Breast epithelium (tissue), 3 donors: ENCODE data around the gene SLC22A23.

ENCODE experiments used
- POLR2A ChIP-seq: fragments of 450-650 bp; IDR thresholded peaks from one replicate; pipeline ENCODE4 v1.6.1; 2016; ENCODE audit warnings: antibody characterized with exemption, mild to moderate bottlenecking, moderate library complexity
- TF ChIP-seq, protein P1 (sequence below), 3 donors: fragments of 450-650 bp; IDR thresholded peaks; one replicate each; pipeline ENCODE4 v1.5.1; 2016 to 2017; ENCODE audit warnings: antibody characterized with exemption in 3 of 3, mild to moderate bottlenecking in 3 of 3, moderate library complexity in 3 of 3

DNA sequence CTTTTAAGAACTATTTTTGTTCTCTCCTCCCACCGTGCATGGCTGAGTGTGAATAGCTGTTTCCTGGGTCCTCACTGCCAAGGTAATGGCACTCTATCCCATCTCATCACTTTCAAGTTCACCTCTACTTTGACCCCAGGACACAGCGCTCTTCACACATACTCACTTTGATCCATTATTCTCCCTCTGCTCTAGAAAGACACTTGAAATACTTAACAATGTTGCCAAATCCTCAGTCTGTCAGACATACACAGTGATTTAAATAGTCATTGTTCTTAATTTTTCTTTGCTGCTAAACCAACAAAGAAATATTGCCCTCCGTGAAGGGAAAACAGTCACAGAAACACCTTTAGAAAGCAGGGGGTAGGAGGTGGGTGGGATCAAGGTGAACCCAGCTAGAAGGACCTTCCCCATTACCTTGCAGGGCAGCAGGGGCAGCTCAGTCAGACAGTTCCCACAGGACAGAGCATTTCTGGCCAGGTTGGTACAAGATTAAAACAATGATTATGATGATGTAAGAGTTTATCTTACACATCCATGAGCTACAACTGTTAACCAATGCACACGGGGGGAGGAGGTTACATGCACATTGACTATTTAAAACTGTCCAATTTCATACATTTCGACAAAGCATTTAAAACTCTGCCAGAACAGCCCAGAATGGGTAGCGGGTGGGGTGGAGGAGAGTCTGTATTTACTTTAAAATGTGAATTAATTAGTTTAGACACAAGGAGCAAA lies 2.4 kb downstream of the SLC22A23 start:
- TF ChIP-seq, protein P1, sequence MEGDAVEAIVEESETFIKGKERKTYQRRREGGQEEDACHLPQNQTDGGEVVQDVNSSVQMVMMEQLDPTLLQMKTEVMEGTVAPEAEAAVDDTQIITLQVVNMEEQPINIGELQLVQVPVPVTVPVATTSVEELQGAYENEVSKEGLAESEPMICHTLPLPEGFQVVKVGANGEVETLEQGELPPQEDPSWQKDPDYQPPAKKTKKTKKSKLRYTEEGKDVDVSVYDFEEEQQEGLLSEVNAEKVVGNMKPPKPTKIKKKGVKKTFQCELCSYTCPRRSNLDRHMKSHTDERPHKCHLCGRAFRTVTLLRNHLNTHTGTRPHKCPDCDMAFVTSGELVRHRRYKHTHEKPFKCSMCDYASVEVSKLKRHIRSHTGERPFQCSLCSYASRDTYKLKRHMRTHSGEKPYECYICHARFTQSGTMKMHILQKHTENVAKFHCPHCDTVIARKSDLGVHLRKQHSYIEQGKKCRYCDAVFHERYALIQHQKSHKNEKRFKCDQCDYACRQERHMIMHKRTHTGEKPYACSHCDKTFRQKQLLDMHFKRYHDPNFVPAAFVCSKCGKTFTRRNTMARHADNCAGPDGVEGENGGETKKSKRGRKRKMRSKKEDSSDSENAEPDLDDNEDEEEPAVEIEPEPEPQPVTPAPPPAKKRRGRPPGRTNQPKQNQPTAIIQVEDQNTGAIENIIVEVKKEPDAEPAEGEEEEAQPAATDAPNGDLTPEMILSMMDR (IDR thresholded peaks at IDR 0.05) = no peak
- TF ChIP-seq POLR2A = no peak
